Mesendoderm (in vitro differentiated cells): ENCODE data around the gene SLC24A2.

Experiments
- DNase-seq: peaks from one replicate; pipeline ENCODE4 v3.0.0; 2013
- H2AK5ac ChIP-seq: 2 replicates; pipeline ENCODE4 v1.6.1; 2013; ENCODE audit warnings: low read length, inconsistent platforms
- H2BK120ac ChIP-seq: 2 replicates; pipeline ENCODE4 v1.6.1; 2013; ENCODE audit warnings: low read depth, mild to moderate bottlenecking, low read length, moderate library complexity, mixed read lengths
- H2BK15ac ChIP-seq: replicated peaks from 2 replicates; pipeline ENCODE4 v1.6.1; 2013; ENCODE audit warnings: low read depth, mild to moderate bottlenecking, moderate library complexity
- H2BK5ac ChIP-seq: 2 replicates; pipeline ENCODE4 v1.6.1; 2013; ENCODE audit warnings: low read length, inconsistent platforms
- H3K18ac ChIP-seq: 2 replicates; pipeline ENCODE4 v1.6.1; 2013; ENCODE audit warnings: mild to moderate bottlenecking, low read length, mixed read lengths
- H3K23ac ChIP-seq: one replicate; pipeline ENCODE4 v1.6.1; 2013; ENCODE audit warnings: low read length
- H3K27ac ChIP-seq: 2 replicates; pipeline ENCODE4 v1.5.1; 2013; ENCODE audit warnings: low read depth, mild to moderate bottlenecking, inconsistent platforms, low read length, moderate library complexity
- H3K27me3 ChIP-seq: 2 replicates; pipeline ENCODE4 v1.6.1; 2013; ENCODE audit warnings: low read length, control low read depth, mild to moderate bottlenecking, inconsistent platforms; ENCODE audit not compliant: insufficient read depth, poor library complexity
- H3K36me3 ChIP-seq: 2 replicates; pipeline ENCODE4 v1.6.1; 2013; ENCODE audit warnings: low read length, inconsistent platforms; ENCODE audit not compliant: control insufficient read depth, insufficient read depth
- H3K4ac ChIP-seq: one replicate; pipeline ENCODE4 v1.6.1; 2013; ENCODE audit warnings: low read depth, mild to moderate bottlenecking, low read length, moderate library complexity
- H3K4me1 ChIP-seq: 2 replicates; pipeline ENCODE4 v1.6.1; 2013; ENCODE audit warnings: low read depth, low read length, inconsistent platforms; ENCODE audit not compliant: control insufficient read depth
- H3K4me2 ChIP-seq: 2 replicates; pipeline ENCODE4 v1.6.1; 2013; ENCODE audit warnings: low read length
- H3K4me3 ChIP-seq: 2 replicates; pipeline ENCODE4 v1.5.1; 2013; ENCODE audit warnings: mild to moderate bottlenecking, low read length
- H3K56ac ChIP-seq: one replicate; pipeline ENCODE4 v1.6.1; 2013; ENCODE audit warnings: low read length
- H3K79me1 ChIP-seq: 2 replicates; pipeline ENCODE4 v1.6.1; 2013; ENCODE audit warnings: low read length, inconsistent platforms
- H3K79me2 ChIP-seq: 2 replicates; pipeline ENCODE4 v1.6.1; 2013; ENCODE audit warnings: mild to moderate bottlenecking, low read length; ENCODE audit not compliant: control insufficient read depth, insufficient read depth
- H3K9ac ChIP-seq: 2 replicates; pipeline ENCODE4 v1.6.1; 2013; ENCODE audit warnings: low read length, inconsistent platforms
- H4K5ac ChIP-seq: one replicate; pipeline ENCODE4 v1.6.1; 2013; ENCODE audit warnings: low read length
- H4K8ac ChIP-seq: one replicate; pipeline ENCODE4 v1.6.1; 2013; ENCODE audit warnings: low read depth, mild to moderate bottlenecking, control low read depth, low read length, moderate library complexity
- WGBS: extraction: QIAGEN DNeasy Blood & Tissue Kit; methylation state at CpG from one replicate; pipeline ENCODE4 v1.1.7; 2013; ENCODE audit warnings: low lambda C conversion rate, missing lambda C conversion rate; ENCODE audit not compliant: insufficient coverage; ENCODE audit errors: extremely low coverage; 5-methylcytosine and 5-hydroxymethylcytosine counted together

SLC24A2 gene

GRCh38 chr9:19781240-19781639, 7.6 kb downstream of the SLC24A2 start:
- no peaks in the 10 kb centered on the region for H3K79me2 ChIP-seq
- no peaks in the 10 kb centered on the region for H3K36me3 ChIP-seq
- no peaks in the 10 kb centered on the region for H3K79me1 ChIP-seq
- H3K27ac ChIP-seq: no peak overlapping the region
- H4K8ac ChIP-seq: no peak overlapping the region
- H3K4ac ChIP-seq: no peak overlapping the region
- H4K5ac ChIP-seq: no peak overlapping the region
- H2BK120ac ChIP-seq: no peak overlapping the region
- no peak overlapping the region for H3K4me2 ChIP-seq
- H2BK5ac ChIP-seq: no peak overlapping the region
- H3K23ac ChIP-seq: no peak overlapping the region
- no peak overlapping the region for H2AK5ac ChIP-seq
- H3K27me3 ChIP-seq: no peaks in the 10 kb centered on the region
- H3K9ac ChIP-seq: no peak overlapping the region
- no peak overlapping the region for H2BK15ac ChIP-seq
- no CpG with 5 or more reads among the region's 2 CpGs for WGBS
- no peak for DNase-seq
- H3K56ac ChIP-seq: no peak overlapping the region
- H3K18ac ChIP-seq: no peak overlapping the region
- H3K4me3 ChIP-seq: no peak overlapping the region
- H3K4me1 ChIP-seq: no peaks in the 10 kb centered on the region

- no peak for DNase-seq
- no peak overlapping the region for H3K4me3 ChIP-seq
- no peak overlapping the region for H2BK5ac ChIP-seq
- H3K36me3 ChIP-seq: no peaks in the 10 kb centered on the region
- H3K18ac ChIP-seq: no peak overlapping the region
- no peaks in the 10 kb centered on the region for H3K4me1 ChIP-seq
- H3K23ac ChIP-seq: no peak overlapping the region
- no peak overlapping the region for H4K5ac ChIP-seq
- no peak overlapping the region for H4K8ac ChIP-seq
- H3K27ac ChIP-seq: no peak overlapping the region
- no peak overlapping the region for H2BK120ac ChIP-seq
- WGBS: no CpG with 5 or more reads among the region's 4 CpGs
- no peaks in the 10 kb centered on the region for H3K79me2 ChIP-seq
- no peak overlapping the region for H2BK15ac ChIP-seq
- H3K56ac ChIP-seq: no peak overlapping the region
- H3K4me2 ChIP-seq: no peak overlapping the region
- H3K9ac ChIP-seq: no peak overlapping the region
- H3K79me1 ChIP-seq: no peaks in the 10 kb centered on the region
- no peak overlapping the region for H2AK5ac ChIP-seq
- H3K27me3 ChIP-seq: no peaks in the 10 kb centered on the region
- H3K4ac ChIP-seq: no peak overlapping the region
These were observed 17.4 kb downstream of the SLC24A2 start for GRCh38 chr9:19771446-19771845.

GRCh38 chr9:19770973-19771372, 17.9 kb downstream of the SLC24A2 start:
- Histone ChIP-seq H2AK5ac (no peak overlapping the region), H3K4me3 (no peak overlapping the region), H2BK120ac (no peak overlapping the region), H3K9ac (no peak overlapping the region), H3K27me3 (no peaks in the 10 kb centered on the region), H3K4me2 (no peak overlapping the region), H3K36me3 (no peaks in the 10 kb centered on the region), H4K8ac (no peak overlapping the region), H4K5ac (no peak overlapping the region), H3K79me2 (no peaks in the 10 kb centered on the region), H2BK15ac (no peak overlapping the region), H3K18ac (no peak overlapping the region), H3K4ac (no peak overlapping the region), H3K79me1 (no peaks in the 10 kb centered on the region), H3K56ac (no peak overlapping the region), H3K23ac (no peak overlapping the region), H2BK5ac (no peak overlapping the region), H3K4me1 (no peaks in the 10 kb centered on the region), H3K27ac (no peak overlapping the region)
- no CpG with 5 or more reads among the region's 5 CpGs for WGBS
- DNase-seq: no peak

- no peak for DNase-seq
- Histone ChIP-seq H2AK5ac (no peak overlapping the region), H4K8ac (no peak overlapping the region), H3K4ac (no peak overlapping the region), H4K5ac (no peak overlapping the region), H3K79me1 (no peaks in the 10 kb centered on the region), H2BK120ac (no peak overlapping the region), H3K36me3 (no peaks in the 10 kb centered on the region), H3K4me1 (no peaks in the 10 kb centered on the region), H3K23ac (no peak overlapping the region), H3K79me2 (no peaks in the 10 kb centered on the region), H3K27ac (no peak overlapping the region), H2BK5ac (no peak overlapping the region), H2BK15ac (no peak overlapping the region), H3K9ac (no peak overlapping the region), H3K18ac (no peak overlapping the region), H3K56ac (no peak overlapping the region), H3K27me3 (no peaks in the 10 kb centered on the region), H3K4me3 (no peak overlapping the region), H3K4me2 (no peak overlapping the region)
- WGBS: no CpG with 5 or more reads among the region's 3 CpGs
These were observed 19.6 kb downstream of the SLC24A2 start for GRCh38 chr9:19769213-19769612.

GRCh38 chr9:19768798-19769197, 20.0 kb downstream of the SLC24A2 start:
- Histone ChIP-seq H3K79me1 (no peaks in the 10 kb centered on the region), H3K56ac (no peak overlapping the region), H3K18ac (no peak overlapping the region), H3K4me3 (no peak overlapping the region), H2BK5ac (no peak overlapping the region), H3K79me2 (no peaks in the 10 kb centered on the region), H3K27me3 (no peaks in the 10 kb centered on the region), H2BK15ac (no peak overlapping the region), H2AK5ac (no peak overlapping the region), H3K36me3 (no peaks in the 10 kb centered on the region), H3K27ac (no peak overlapping the region), H3K4ac (no peak overlapping the region), H3K23ac (no peak overlapping the region), H2BK120ac (no peak overlapping the region), H3K4me1 (no peaks in the 10 kb centered on the region), H4K5ac (no peak overlapping the region), H4K8ac (no peak overlapping the region), H3K9ac (no peak overlapping the region), H3K4me2 (no peak overlapping the region)
- no peak for DNase-seq
- WGBS: no CpG with 5 or more reads among the region's 1 CpG

- H2BK120ac ChIP-seq: no peak overlapping the region
- H3K4ac ChIP-seq: no peak overlapping the region
- H3K27me3 ChIP-seq: no peaks in the 10 kb centered on the region
- no peak overlapping the region for H3K4me3 ChIP-seq
- H3K79me2 ChIP-seq: no peaks in the 10 kb centered on the region
- no peak overlapping the region for H2BK15ac ChIP-seq
- H3K36me3 ChIP-seq: no peaks in the 10 kb centered on the region
- H2BK5ac ChIP-seq: no peak overlapping the region
- H3K79me1 ChIP-seq: no peaks in the 10 kb centered on the region
- H3K56ac ChIP-seq: no peak overlapping the region
- H3K4me1 ChIP-seq: no peaks in the 10 kb centered on the region
- DNase-seq: no peak
- no peak overlapping the region for H2AK5ac ChIP-seq
- H4K5ac ChIP-seq: no peak overlapping the region
- no peak overlapping the region for H4K8ac ChIP-seq
- no CpG with 5 or more reads among the region's 1 CpG for WGBS
- H3K4me2 ChIP-seq: no peak overlapping the region
- no peak overlapping the region for H3K27ac ChIP-seq
- no peak overlapping the region for H3K9ac ChIP-seq
- H3K23ac ChIP-seq: no peak overlapping the region
- no peak overlapping the region for H3K18ac ChIP-seq
These were observed 29.8 kb downstream of the SLC24A2 start for GRCh38 chr9:19759066-19759465.
